IPS-NIHi7 (cell line): ENCODE measurements around the gene HLF.

Experiments
- DNase-seq: peaks from one replicate; pipeline ENCODE4 v3.0.0; 2012; ENCODE audit warnings: mixed read lengths; ENCODE audit errors: extremely low spot score

The HLF gene

DNA sequence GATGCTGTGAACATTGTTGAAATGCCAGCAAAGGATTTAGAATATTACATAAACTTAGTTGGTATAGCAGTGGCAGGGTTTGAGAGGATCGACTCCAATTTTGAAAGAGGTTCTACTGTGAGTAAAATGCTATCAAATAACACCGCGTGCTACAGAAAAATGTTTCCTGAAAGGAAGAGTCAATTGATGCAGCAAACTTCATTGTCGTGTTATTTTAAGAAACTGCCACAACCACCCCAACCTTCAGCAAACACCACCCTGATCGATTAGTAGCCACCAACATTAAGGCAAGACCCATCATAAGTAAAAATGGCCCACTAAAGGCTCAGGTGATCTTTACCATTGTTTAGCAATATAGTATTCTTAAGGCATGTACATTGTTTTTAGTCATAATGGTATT, 27.3 kb downstream of the HLF start:
- DNase-seq = no peak

DNA sequence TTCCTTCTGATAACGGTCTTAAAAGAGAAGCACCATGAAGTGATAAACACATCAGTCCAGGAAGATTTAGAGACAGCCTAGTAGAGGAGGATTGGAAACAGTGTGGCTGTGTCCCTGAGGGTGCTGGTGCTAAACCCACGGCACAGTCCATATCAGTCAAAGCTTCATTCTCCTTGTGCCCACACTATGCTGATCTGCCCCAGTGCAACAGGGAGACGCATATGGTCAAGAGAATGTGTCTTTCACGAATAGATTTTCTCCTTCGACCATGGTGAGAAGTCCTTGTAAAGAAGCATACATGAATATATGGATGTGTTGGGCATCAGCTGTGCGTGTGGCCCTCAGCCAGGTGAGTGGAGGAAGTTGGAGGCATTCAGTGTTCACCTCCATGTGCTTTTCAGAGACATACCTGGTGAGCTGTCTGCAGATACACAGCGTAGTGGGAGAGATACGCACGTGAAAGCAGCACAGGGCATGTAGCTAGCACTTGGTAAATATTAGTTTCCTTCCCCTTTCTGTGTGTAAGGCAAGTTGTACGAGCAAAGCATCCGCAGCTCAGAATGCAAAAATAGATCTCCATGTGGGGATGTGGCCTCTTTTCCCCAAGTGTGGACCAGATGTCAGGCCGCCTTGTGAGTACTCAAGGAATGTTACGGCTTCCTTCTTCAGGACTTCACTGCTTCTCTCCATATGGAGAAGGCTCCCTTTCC, 29.4 kb downstream of the HLF start:
- DNase-seq = no peak

DNA sequence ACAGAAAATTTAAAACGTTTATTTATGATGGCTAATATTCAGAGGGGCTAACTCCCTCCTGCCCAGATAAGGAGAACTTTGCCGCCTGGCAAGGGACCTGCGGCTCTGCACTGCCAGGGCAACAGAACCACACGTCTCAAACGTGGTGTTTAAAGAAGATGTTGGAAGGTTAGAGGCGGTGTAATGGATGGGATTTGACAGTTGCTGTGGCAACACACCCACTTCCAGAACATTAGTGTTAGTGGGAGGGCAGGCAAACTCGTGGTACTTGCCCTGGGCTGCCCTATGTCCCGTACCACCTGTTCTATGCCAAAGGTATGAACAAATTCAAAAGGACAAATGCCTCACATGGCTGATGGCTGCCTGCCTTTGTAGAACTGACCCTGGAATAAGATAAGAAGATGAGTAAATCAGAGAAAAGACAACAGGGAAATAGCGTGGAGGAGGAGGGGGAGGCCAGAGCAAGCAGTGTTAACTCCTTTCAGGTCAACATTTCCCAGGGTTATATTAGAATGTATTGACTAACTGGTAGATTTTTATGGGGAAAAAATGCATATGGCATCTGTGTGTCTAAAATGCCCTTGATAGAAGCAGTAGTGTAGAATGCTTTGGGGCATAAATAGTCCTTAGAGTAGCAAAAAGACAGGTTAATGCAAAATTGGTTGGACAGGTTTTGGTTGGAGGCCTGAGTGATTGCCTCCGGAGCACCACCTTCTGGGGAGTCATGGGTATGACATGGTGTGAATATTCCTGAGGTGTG, 30.8 kb downstream of the HLF start:
- peak; percentile 91 for DNase-seq

DNA sequence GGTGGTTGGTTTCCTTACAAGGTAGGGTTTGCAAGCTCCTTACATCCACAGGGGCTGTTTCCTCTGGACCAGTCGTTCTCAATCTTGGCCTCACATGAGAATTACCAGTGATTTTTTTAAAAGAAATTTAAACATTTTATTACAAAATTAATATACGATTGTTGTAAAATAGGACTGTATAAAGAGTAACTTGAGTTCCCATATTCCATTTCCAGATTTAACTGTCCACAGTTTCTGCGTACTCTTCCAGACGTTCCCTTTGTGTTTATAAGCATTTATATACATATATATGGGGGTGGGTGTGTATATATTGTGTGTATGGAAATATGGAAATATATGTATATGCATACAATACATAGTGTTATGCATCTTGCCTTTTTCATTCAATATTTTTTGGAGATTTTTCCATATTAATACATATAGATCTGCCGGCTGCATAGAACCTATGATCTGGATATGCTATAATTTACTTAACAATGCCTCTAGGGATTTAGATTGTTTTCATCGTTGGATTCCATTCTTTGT, 31.5 kb downstream of the HLF start:
- DNase-seq = no peak

DNA sequence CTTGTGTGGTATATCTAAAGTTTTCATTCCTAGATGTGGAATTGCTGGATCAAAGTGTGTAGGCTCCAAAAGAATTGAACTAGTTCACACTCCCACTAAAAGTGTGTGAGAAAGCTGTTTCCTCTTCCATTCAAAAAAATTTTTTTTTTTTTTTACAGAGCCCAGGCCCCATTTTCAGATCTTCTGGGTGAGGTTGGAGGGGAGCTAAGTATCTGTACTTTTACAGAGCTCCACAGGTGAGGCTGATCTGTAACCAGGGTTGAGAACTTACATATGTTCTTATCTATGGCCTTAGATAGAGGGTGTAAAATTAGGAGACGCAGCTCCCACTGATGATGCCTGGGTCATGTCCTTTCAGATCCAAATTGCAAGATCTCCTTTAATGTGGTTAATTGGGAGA, 31.9 kb downstream of the HLF start:
- DNase-seq = no peak

DNA sequence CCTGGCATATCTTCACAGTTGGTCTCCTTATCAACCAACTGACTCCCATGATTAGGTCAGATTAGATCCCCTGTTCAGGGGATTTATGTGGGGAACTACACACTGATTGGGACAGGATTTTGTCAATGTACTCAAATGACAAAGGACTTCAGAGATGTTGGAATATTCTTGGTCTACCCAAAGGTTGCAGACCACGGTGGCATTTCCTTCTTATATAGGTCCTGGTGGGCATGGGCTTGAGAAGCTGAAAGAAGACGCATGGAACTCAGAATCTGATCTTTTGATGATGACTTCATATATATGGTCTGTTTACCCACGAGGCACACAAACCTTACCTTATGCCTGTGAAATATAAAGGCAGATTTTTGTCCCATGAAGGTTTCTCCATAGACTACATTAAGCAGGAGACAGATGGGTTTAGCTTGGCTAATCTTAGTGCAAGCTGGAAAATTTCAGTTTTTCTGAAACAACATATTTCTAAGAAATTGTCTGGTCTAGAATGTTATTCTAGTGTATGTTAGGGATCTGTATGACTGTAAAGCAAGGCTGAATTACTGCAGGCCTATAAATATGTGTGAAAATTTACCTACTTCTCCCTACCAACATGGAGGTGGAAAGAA, 33.5 kb downstream of the HLF start:
- no peak for DNase-seq

DNA sequence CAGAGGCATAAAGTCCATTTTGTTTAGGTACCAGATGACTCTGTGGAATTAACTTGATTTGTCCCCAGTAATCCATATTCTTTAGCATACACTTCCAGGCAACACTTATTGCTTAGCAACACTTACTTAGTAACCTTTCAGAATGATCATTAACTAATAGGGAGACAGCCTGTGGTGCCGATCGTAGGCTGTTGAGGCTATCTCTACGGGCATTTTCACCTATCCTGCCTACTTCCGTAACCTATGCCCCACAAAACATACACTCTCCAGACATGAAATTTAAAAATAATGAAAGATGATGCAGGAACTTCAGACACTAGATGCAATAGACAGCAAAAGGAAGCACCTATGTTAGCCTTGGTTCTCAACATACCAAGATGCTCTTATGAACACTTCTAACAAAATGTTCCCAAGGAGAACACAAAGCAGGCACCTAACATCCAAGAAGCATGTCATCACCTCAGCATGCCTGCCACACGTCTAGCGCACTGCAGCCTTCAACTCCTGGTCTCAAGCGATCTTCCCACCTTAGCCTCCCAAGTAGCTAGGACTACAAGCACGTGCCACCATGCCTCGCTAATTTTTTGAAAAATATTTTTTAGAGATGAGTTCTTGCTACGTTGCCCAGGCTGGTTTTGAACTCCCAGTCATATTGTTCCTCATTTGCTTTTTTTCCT, 34.5 kb downstream of the HLF start:
- DNase-seq = no peak

DNA sequence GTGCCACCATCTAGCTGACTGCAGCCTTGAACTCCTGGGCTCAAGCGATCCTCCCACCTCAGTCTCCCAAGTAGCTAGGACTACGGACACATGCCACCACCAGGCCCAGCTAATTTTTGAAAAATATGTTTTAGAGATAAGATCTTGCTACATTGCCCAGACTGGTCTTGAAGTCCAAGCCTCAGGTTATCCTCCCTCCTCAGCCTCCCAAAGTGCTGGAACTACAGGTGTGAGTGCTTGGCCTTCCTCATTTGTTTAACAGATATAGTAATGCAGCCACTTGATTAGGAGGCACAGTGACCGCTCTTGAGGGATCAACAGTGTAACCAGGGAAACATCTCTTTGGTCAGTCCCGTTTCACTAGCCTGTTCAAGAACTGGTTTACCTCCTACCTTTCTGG, 35.1 kb downstream of the HLF start:
- no peak for DNase-seq

DNA sequence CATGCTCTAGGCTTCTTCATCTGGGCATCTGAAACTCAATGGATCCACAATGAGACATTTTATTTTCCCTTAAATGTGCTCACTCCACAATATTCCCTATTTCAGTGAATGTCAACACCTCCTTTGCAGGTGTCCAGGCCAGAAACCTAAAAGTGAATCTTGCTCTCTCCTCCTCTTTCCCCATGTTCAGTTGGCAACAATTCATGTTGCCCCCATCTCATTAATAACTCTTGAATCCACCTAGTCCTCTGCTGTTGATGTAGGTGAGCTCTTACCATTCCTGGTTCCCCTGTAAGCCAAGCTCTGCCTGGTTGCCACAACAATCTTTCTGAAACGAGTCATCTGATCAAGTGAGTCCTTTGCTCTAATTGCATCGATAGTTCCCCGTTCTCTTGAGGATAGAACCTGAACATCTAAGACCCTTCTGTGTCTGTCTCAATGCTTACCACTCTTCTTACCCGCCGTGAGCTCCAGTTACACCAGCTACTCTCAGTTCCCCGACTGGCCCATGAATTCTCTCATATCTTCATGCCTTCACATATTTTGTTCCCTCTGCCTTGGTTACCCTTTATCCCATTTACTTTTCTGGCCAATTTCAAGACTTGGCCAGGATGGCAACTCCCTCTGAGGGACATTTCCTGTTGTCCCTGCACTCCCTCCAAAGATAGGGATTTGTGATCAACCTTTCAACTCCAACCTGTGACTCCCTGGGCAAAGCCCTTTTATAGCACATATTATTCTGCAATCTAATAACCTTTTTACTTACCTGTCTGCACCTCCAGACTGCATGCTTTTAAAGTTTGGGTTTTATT, 35.9 kb downstream of the HLF start:
- DNase-seq = no peak

DNA sequence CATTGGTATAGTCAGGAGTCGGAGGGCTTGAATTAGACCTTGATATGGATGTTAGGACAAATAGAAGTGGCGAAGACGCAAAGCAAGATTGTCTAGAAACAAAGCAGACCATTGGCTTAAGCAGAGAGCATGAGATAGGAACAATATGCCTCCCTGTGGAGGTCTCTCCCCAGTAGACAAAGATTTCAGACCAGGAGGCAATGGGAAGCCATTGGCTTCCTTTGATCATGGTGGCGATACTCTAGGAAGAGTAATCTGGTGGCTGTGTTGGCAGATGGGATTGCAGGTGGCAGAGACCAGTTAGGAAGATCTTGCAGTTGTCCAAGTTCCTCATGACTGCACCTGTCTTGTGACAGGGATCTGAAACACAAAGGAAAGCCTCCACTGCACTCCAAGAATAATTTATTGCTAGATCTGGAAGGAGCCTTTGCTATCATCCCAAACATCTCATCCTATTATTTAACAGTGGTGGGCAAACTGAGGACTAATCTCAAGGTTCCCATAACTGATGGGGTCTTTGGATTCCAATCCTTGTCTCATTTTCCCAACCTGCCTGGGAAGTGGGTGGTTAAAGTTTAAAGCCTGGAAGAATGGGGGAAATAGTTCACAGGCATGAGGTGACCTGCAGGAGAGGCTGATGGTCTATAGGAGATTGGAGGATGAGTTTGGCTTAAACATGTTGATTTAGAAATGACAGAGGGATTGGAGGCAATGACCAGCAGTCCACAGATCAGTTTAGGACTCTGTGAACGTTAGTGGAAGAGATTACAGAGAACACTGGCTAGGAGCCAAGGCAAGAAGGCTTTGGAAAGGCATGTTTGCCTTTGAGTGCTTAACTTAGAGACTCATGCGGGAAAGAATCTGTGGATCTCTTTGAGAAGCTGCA, 37.0 kb downstream of the HLF start:
- no peak for DNase-seq

DNA sequence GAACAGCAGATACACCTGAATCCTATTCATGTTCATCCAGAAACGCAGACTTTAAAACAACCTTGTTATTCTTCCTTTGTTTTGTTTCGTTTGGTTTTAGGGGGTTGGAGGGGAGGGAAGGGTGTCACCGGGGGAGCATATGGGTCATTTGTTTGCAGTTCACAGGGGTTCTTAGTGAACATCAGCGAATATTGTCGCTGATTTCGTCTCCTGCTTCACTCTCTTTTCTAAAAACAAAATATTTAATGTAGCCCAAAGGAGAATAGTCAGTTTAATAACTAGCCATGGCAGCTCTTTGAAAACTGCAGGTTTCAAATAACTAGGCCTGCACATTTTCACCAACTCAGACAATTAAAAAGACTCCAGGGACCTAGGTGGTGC, 37.6 kb downstream of the HLF start:
- no peak for DNase-seq

DNA sequence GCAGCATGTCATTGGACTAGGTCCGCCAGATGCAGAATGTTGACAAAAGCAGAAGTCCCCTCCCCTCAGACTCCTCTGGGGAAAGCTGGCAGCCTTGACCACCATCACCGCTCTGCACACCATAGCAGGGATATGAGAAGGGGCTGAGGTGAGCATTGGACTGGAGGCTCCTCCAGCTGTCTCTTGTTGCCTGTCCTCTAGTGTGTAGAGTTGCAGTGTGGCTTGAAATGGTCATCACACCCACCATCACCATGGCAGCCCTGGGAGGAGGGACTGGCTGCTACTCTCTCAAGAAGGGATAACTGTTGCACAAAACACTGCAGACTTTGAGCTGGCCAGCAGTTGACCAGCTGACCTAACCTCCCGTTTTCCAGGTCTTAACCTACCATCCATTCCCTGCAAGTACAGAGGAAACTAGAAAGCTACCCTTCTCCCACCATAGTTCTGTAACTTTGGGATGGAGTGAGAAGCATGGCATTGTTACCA, 38.3 kb downstream of the HLF start:
- no peak for DNase-seq

DNA sequence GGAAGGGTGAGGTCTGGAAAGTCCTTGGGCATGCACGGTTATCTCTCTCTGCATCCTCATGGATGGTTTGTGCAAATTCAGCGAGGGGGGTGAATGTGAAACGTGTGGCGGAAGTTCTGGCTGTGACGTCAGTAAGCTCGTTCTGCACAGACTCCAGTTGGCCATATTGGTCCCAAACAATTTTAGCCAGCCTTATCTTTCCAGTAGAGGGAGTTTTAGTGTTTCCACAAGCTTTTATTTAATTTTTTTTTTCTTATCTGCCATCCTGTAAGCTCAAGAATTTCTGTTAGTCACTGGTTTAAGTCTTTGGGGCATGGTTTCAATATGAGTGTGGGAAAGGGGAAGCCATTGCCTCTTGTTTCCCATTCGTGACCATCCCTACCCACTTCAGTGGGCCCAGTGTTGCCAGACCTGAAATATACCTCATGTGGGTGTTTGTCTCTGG, 39.0 kb downstream of the HLF start:
- DNase-seq = no peak

DNA sequence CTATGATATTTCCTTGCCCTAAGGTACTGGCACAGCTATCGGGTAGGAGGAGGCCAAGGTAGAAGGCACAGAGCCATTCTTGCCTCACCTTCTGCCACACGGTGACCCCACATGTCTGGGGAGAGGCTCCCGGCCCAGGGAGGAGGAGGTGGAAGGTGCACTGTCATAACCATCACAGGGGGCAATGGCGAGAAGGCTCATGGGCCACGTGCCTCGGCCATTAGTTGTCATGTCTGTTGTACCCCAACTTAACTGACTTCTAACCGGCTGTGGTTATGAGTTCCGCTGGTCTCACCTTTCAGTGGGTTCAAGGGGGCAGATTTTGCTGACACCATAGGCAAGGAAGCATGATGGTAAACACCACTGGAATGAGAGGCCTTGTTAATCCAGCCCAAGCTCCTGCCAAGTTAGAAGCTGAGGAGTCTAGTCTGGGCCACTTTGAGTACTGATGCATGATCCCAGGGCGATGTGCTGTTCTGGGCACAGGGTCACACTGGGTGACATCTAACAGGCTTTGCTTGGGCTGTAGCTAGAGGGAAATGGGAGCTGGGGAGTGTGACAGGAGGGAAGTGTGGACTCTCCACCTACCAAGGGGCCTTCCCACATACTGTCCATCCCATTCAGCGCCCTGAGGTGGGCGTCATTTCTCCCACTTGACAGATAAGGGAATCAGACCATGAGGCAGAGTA, 39.6 kb downstream of the HLF start:
- no peak for DNase-seq

DNA sequence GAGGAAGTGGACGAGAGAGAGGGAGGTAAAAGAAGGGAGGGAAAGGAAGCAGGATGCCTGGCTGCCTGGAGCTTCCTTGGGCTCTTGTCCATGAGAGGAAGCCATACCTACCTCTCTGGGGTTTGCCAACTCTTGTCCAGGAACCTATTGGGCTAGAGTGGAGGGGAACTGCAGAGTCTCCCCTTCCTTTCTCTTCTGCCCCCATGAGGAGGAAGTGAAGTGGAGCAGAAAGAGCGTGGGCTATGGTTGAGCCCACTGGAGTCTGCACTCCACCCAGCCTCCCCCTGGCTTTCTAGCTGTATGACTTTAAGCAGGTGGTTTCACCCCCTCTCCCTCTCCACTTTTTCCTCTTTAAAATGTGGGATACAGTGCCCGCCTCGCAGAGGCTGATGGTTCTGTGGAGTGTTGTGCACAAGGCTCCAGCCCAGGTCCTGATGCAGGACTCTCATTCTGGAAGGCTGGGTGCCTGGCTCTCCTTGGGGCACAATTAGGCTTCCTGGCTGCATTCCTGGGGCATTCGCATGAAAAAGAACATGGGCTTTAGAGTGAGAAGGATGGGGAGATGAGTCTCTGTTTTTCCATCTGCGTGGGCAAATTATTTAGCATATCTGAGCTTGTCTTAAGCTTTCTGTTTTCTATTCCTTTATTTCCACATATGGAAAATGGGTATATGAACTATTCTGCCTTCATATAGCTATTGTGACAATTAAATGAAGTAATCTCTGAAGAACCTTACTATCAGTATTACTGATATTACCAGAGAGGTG, 40.7 kb downstream of the HLF start:
- DNase-seq = no peak

DNA sequence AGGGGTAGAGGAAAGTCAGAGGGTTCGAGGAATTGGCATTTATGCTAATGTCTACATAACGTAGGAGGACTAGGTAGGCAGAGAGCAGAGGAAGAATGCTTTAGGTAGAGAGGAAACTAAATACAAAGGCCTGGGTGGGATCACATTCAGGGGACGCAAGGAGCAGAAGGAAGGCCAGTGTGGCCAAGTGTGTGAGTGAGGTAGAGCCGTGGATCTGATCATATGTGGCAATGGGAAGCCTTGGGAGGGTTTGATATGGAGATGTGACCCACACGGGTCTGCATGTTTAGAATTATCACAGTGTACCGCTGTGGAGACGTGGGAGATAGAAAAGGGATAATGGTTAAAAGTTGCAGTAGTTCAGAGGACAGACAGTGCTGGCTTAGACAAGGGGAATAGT, 43.1 kb downstream of the HLF start:
- DNase-seq = no peak

DNA sequence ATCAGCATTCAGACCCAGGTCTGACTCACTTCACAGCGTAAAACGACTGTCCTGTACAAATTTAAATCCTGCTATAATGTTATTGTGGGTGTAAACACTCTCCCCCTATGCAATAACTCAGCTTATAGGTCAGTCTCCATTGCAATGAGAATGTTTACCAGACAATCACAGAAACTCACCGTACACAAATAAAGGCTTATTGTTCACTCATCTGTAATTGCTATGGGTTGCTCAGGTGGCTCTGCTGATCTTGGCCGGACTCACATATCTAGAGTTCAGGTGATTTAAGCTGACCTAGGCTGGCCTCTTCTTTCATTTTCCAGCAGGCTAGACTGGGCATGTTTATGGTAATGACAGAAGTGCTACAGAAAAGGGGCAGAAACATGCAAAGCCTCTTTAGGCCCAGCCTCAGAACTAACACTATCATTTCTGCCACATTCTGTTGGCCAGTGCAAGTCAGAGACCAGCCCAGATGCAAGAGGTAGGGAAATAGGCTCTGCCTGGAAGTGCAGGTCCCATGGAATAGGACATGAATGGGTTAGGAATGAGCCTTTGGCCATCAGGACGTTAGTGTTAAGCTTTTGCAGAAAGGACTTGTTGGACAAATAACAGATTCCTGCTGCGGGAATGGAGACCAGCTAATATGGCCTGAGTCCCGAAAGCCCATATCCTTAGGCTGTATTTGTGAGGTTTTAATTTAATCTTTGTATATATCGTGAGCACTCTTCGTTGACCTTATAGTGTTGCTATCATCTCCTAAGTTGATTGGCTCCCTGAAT, 44.0 kb downstream of the HLF start:
- no peak for DNase-seq

DNA sequence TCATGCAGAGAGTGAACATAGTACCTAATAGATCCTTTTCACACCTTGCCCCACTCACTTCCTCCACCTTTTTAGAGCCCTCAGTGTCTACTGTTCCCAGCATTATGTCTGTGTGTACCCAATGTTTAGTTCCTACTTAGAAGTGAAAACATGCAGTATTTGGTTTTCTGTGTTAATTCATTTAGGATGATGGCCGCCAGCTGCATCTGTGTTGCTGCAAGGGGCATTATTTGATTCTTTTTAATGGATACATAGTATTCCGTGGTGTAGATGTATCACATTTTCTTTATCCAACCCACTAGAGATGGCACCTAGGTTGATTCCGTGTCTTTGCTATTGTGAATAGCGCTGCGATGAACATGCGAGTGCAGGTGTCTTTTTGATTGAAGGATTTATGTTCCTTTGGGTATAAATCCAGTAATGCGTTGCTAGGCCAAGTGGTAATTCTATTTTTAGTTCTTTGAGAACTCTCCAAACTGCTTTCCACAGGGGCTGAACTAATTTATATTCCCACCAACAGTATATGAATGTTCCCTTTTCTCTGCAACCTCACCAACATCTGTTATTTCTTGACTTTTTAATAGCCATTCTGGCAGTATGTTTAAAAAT, 47.1 kb downstream of the HLF start:
- DNase-seq = no peak
